Right lobe of liver (tissue), 6 donors: ENCODE results near the gene BORCS5. TPM values are rescaled to one million over a fixed set of nuclear protein-coding genes. Genes with fewer than 3 reads are reported as not detected.

Experiments used
- ATAC-seq, 4 donors: fragments of 200-7000 bp; cut with Tn5 transposase; one replicate each; pipeline ENCODE4 v1.9.1; 2020; ENCODE audit warnings: mild to moderate bottlenecking in 4 of 4, moderate library complexity in 4 of 4
- DNase-seq, 3 donors: peaks; one replicate each; pipeline ENCODE4 v3.0.0-alpha.2; 2020
- H3K27ac ChIP-seq, 3 donors: fragments of 200-600 bp; one replicate each; pipeline ENCODE4 v1.8.0; 2022
- H3K27me3 ChIP-seq, 2 donors: fragments of 200-600 bp; one replicate each; pipeline ENCODE4 v1.8.0; 2022
- H3K36me3 ChIP-seq, 4 donors: fragments of 200-600 bp; sonication (generic) in 1 of 4; one replicate each; pipeline versions ENCODE4 v1.5.1 to v1.8.0; 2017 to 2022; ENCODE audit warnings: control low read depth in 1 of 4
- H3K4me1 ChIP-seq, 4 donors: fragments of 200-600 bp; sonication (generic) in 1 of 4; one replicate each; pipeline versions ENCODE4 v1.5.1 to v1.8.0; 2017 to 2022; ENCODE audit warnings: control low read depth in 1 of 4
- H3K4me3 ChIP-seq, 3 donors: fragments of 200-600 bp; one replicate each; pipeline ENCODE4 v1.8.0; 2022
- H3K9me3 ChIP-seq, 4 donors: fragments of 200-600 bp; sonication (generic) in 1 of 4; one replicate each; pipeline versions ENCODE4 v1.5.1 to v1.8.0; 2017 to 2022; ENCODE audit warnings: control low read depth in 1 of 4
- CTCF ChIP-seq, 4 donors: fragments of 200-600 bp in 3 of 4; fragments of 450-650 bp in 1 of 4; IDR thresholded peaks; one replicate each; pipeline versions ENCODE4 v1.5.1 to v1.8.0; 2016 to 2022; ENCODE audit warnings: antibody characterized with exemption in 4 of 4, mild to moderate bottlenecking in 2 of 4
- POLR2A ChIP-seq: fragments of 450-650 bp; IDR thresholded peaks from one replicate; pipeline ENCODE4 v1.6.1; 2017; ENCODE audit warnings: antibody characterized with exemption, mild to moderate bottlenecking
- WGBS: methylation state at CpG from one replicate; pipeline ENCODE4 v1.1.6; 2018; ENCODE audit warnings: low coverage, low lambda C conversion rate; ENCODE audit not compliant: insufficient coverage; ENCODE audit errors: missing lambda C conversion rate; 5-methylcytosine and 5-hydroxymethylcytosine counted together
- intact Hi-C, 2 donors: fragments of 100-400 bp; cut with DNase I; formaldehyde crosslinking; loops; one replicate each; pipeline versions ENCODE4 v1.11.2 to v1.14.1; 2022
- total RNA-seq, 6 experiments: library from RNA; depleted of rRNA in 2 of 6; stranded (reverse); fragments of >200 nt in 2 of 6; fragmentation: NEBNext Ultra II Directional in 3 of 6; extraction: Animal tissue kit (Norgen Biotek cat#: 25700) in 3 of 6; gene quantifications; one replicate each; pipeline versions ENCODE4 v1.1.0 to v1.2.4, GENCODE V29; 2016 to 2023
- donor health status: DM: no; HTN: yes; CAD: no.
- donor health status: DM: no; HTN: no; CAD: no.
- donor health status: DM: no; HTN: no; CAD: no.
- donor health status: DM: no; HTN: yes; CAD: no.
- donor health status: DM: no; HTN: yes; CAD: no.

Gene BORCS5
- total RNA-seq, 6 experiments from 2014 or later, result 6.0 to 11.1 (median 8.0) TPM

GRCh38 chr12:12447837-12448236 is 91.0 kb downstream of the BORCS5 start:
- intact Hi-C loops, result no loop called here
- WGBS, result 90% methylated on average over 3 of the region's 10 CpGs
- H3K27me3 ChIP-seq, result no peaks in the 10 kb centered on the region

GRCh38 chr12:12449533-12450025 is 92.7 kb downstream of the BORCS5 start:
- H3K4me3 ChIP-seq, result no peak overlapping the region
- peak in 2 of 3 donors; percentile 44 to 85 for DNase-seq
- intact Hi-C loops, result no loop called here

More at GRCh38 chr12:12447837-12448236, 91.0 kb downstream of the BORCS5 start:
- Histone ChIP-seq H3K36me3 (no peaks in the 10 kb centered on the region), H3K4me3 (no peak overlapping the region), H3K4me1 (peaks cover 0 to 50% (median 24%) of the 10 kb centered on the region in 4 donors), H3K9me3 (no peaks in the 10 kb centered on the region), H3K27ac (peak overlapping the region in 1 of 3 donors; percentile 97)
- ATAC-seq (no peak), DNase-seq (no peak)
- no peak for TF ChIP-seq CTCF (IDR thresholded peaks at IDR 0.05)
- TF ChIP-seq POLR2A, result no peak

GRCh38 chr12:12450043-12450471 is 93.2 kb downstream of the BORCS5 start:
- ATAC-seq, result peak; percentile 53 to 70 (median 66)
- no peaks in the 10 kb centered on the region for H3K36me3 ChIP-seq
- no peak for DNase-seq
- peaks cover 0 to 28% (median 13%) of the 10 kb centered on the region in 4 donors for H3K4me1 ChIP-seq
- no peaks in the 10 kb centered on the region for H3K27me3 ChIP-seq
- peak overlapping the region; percentile 84 to 97 (median 97) for H3K27ac ChIP-seq
- no peaks in the 10 kb centered on the region for H3K9me3 ChIP-seq
- intact Hi-C loops, result no loop called here
- 38% methylated on average over 2 of the region's 2 CpGs for WGBS
- TF ChIP-seq CTCF (IDR thresholded peaks at IDR 0.05), result no peak
- TF ChIP-seq POLR2A, result no peak
- H3K4me3 ChIP-seq, result no peak overlapping the region

More at GRCh38 chr12:12449533-12450025, 92.7 kb downstream of the BORCS5 start:
- peaks cover 0 to 33% (median 15%) of the 10 kb centered on the region in 4 donors for H3K4me1 ChIP-seq
- no peaks in the 10 kb centered on the region for H3K27me3 ChIP-seq
- peak; percentile 81 to 89 (median 86) for ATAC-seq
- TF ChIP-seq CTCF (IDR thresholded peaks at IDR 0.05) (no peak), POLR2A (peak; percentile 54)
- H3K27ac ChIP-seq, result peak overlapping the region; percentile 84 to 97 (median 97)
- 20% methylated on average over 13 of the region's 13 CpGs for WGBS
- no peaks in the 10 kb centered on the region for H3K36me3 ChIP-seq
- H3K9me3 ChIP-seq, result no peaks in the 10 kb centered on the region

DNA sequence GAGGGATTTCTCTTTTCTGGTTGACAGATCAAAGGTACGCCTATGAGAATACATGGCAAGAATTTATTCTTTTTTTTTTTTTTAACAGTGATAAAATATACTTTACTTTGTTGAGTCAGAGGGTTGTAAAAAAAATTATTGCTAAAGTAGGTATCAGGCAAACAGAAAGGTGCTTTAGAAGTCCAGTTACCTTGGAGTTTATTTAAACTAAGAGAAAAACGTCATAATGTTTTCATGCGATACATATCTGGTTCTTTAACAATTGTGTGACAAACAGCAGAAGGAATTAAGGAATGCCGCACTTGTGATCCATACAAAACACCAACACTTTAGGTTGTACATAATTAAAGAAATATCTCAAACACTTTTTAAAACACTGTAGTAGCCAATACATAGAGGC is 94.2 kb downstream of the BORCS5 start:
- DNase-seq, result no peak
- ATAC-seq, result no peak
- H3K27me3 ChIP-seq, result no peaks in the 10 kb centered on the region
- WGBS, result 54% methylated on average over 4 of the region's 4 CpGs
- no peak for TF ChIP-seq CTCF (IDR thresholded peaks at IDR 0.05)
- TF ChIP-seq POLR2A, result no peak
- no peak overlapping the region for H3K4me3 ChIP-seq
- H3K27ac ChIP-seq, result peak overlapping the region; percentile 84 to 97 (median 97)
- H3K4me1 ChIP-seq, result peaks cover 0 to 26% (median 12%) of the 10 kb centered on the region in 4 donors
- intact Hi-C loops, result no loop called here
- H3K36me3 ChIP-seq, result no peaks in the 10 kb centered on the region
- no peaks in the 10 kb centered on the region for H3K9me3 ChIP-seq
